ENCODE measurements around the gene E2F2.

E2F2 gene

GRCh38 chr1:23484253-23485001 is 46.6 kb downstream of the E2F2 start:
- H3K4me3 ChIP-seq (ENCODE audit: low read length): peak overlapping the region; percentile 85
- H3K27me3 ChIP-seq (ENCODE audit: insufficient read depth, low read length): no peaks in the 10 kb centered on the region
- peaks cover 27% of the 10 kb centered on the region for H3K4me1 ChIP-seq (ENCODE audit: insufficient read depth, low read length)
- H3K9me3 ChIP-seq (ENCODE audit: low read length): no peaks in the 10 kb centered on the region
- H3K36me3 ChIP-seq (ENCODE audit: insufficient read depth, low read length): no peaks in the 10 kb centered on the region
- H2AFZ ChIP-seq (ENCODE audit: low read depth, low read length): no peak overlapping the region

GRCh38 chr1:23483321-23484252 is 47.4 kb downstream of the E2F2 start, which contains the start of gene ASAP3:
ASAP3 (minus strand) TSS chr1:23484179; CDS start chr1:23484133, 46 bp downstream.
- H3K4me3 ChIP-seq (ENCODE audit: low read length): peak within 1 kb of the TSS; percentile 85
- no peaks in the 10 kb centered on the region for H3K27me3 ChIP-seq (ENCODE audit: insufficient read depth, low read length)
- H3K36me3 ChIP-seq (ENCODE audit: insufficient read depth, low read length): peaks cover 6% of the 10 kb centered on the region
- peaks cover 33% of the 10 kb centered on the region for H3K4me1 ChIP-seq (ENCODE audit: insufficient read depth, low read length)
- no peaks in the 10 kb centered on the region for H3K9me3 ChIP-seq (ENCODE audit: low read length)
- H2AFZ ChIP-seq (ENCODE audit: low read depth, low read length): peak within 1 kb of the TSS; percentile 70

- Histone ChIP-seq H3K4me3 (ENCODE audit: low read length) (no peak overlapping the region), H3K9me3 (ENCODE audit: low read length) (no peaks in the 10 kb centered on the region), H2AFZ (ENCODE audit: low read depth, low read length) (no peak overlapping the region), H3K4me1 (ENCODE audit: insufficient read depth, low read length) (peaks cover 33% of the 10 kb centered on the region), H3K36me3 (ENCODE audit: insufficient read depth, low read length) (peaks cover 11% of the 10 kb centered on the region), H3K27me3 (ENCODE audit: insufficient read depth, low read length) (no peaks in the 10 kb centered on the region)
Measured at GRCh38 chr1:23481904-23482303, 49.1 kb downstream of the E2F2 start.

- Histone ChIP-seq H3K9me3 (ENCODE audit: low read length) (no peaks in the 10 kb centered on the region), H3K4me1 (ENCODE audit: insufficient read depth, low read length) (peaks cover 33% of the 10 kb centered on the region), H2AFZ (ENCODE audit: low read depth, low read length) (no peak overlapping the region), H3K27me3 (ENCODE audit: insufficient read depth, low read length) (no peaks in the 10 kb centered on the region), H3K36me3 (ENCODE audit: insufficient read depth, low read length) (peaks cover 11% of the 10 kb centered on the region), H3K4me3 (ENCODE audit: low read length) (no peak overlapping the region)
Measured at GRCh38 chr1:23481026-23481597, 49.9 kb downstream of the E2F2 start.

GRCh38 chr1:23480187-23481025 is 50.6 kb downstream of the E2F2 start:
- peaks cover 11% of the 10 kb centered on the region for H3K36me3 ChIP-seq (ENCODE audit: insufficient read depth, low read length)
- no peak overlapping the region for H2AFZ ChIP-seq (ENCODE audit: low read depth, low read length)
- no peaks in the 10 kb centered on the region for H3K9me3 ChIP-seq (ENCODE audit: low read length)
- no peaks in the 10 kb centered on the region for H3K27me3 ChIP-seq (ENCODE audit: insufficient read depth, low read length)
- H3K4me1 ChIP-seq (ENCODE audit: insufficient read depth, low read length): peaks cover 33% of the 10 kb centered on the region
- no peak overlapping the region for H3K4me3 ChIP-seq (ENCODE audit: low read length)

- no peaks in the 10 kb centered on the region for H3K27me3 ChIP-seq (ENCODE audit: insufficient read depth, low read length)
- H3K4me1 ChIP-seq (ENCODE audit: insufficient read depth, low read length): peaks cover 33% of the 10 kb centered on the region
- H3K36me3 ChIP-seq (ENCODE audit: insufficient read depth, low read length): peaks cover 11% of the 10 kb centered on the region
- no peak overlapping the region for H2AFZ ChIP-seq (ENCODE audit: low read depth, low read length)
- H3K9me3 ChIP-seq (ENCODE audit: low read length): no peaks in the 10 kb centered on the region
- H3K4me3 ChIP-seq (ENCODE audit: low read length): no peak overlapping the region
Measured at GRCh38 chr1:23479666-23479941, 51.4 kb downstream of the E2F2 start.

- no peaks in the 10 kb centered on the region for H3K9me3 ChIP-seq (ENCODE audit: low read length)
- no peak overlapping the region for H2AFZ ChIP-seq (ENCODE audit: low read depth, low read length)
- no peak overlapping the region for H3K4me3 ChIP-seq (ENCODE audit: low read length)
- no peaks in the 10 kb centered on the region for H3K27me3 ChIP-seq (ENCODE audit: insufficient read depth, low read length)
- H3K36me3 ChIP-seq (ENCODE audit: insufficient read depth, low read length): peaks cover 11% of the 10 kb centered on the region
- H3K4me1 ChIP-seq (ENCODE audit: insufficient read depth, low read length): peaks cover 33% of the 10 kb centered on the region
Measured at GRCh38 chr1:23478896-23479665, 52.0 kb downstream of the E2F2 start.

- peaks cover 27% of the 10 kb centered on the region for H3K4me1 ChIP-seq (ENCODE audit: insufficient read depth, low read length)
- H3K4me3 ChIP-seq (ENCODE audit: low read length): no peak overlapping the region
- H3K36me3 ChIP-seq (ENCODE audit: insufficient read depth, low read length): peaks cover 11% of the 10 kb centered on the region
- no peaks in the 10 kb centered on the region for H3K9me3 ChIP-seq (ENCODE audit: low read length)
- H2AFZ ChIP-seq (ENCODE audit: low read depth, low read length): no peak overlapping the region
- no peaks in the 10 kb centered on the region for H3K27me3 ChIP-seq (ENCODE audit: insufficient read depth, low read length)
Measured at GRCh38 chr1:23477359-23478144, 53.5 kb downstream of the E2F2 start.

GRCh38 chr1:23475641-23476040 is 55.4 kb downstream of the E2F2 start:
- Histone ChIP-seq H3K4me1 (ENCODE audit: insufficient read depth, low read length) (peaks cover 14% of the 10 kb centered on the region), H2AFZ (ENCODE audit: low read depth, low read length) (no peak overlapping the region), H3K36me3 (ENCODE audit: insufficient read depth, low read length) (peaks cover 13% of the 10 kb centered on the region), H3K27me3 (ENCODE audit: insufficient read depth, low read length) (no peaks in the 10 kb centered on the region), H3K9me3 (ENCODE audit: low read length) (no peaks in the 10 kb centered on the region), H3K4me3 (ENCODE audit: low read length) (no peak overlapping the region)

- Histone ChIP-seq H3K9me3 (ENCODE audit: low read length) (no peaks in the 10 kb centered on the region), H3K4me3 (ENCODE audit: low read length) (no peak overlapping the region), H3K4me1 (ENCODE audit: insufficient read depth, low read length) (peaks cover 9% of the 10 kb centered on the region), H3K36me3 (ENCODE audit: insufficient read depth, low read length) (peaks cover 13% of the 10 kb centered on the region), H3K27me3 (ENCODE audit: insufficient read depth, low read length) (no peaks in the 10 kb centered on the region), H2AFZ (ENCODE audit: low read depth, low read length) (no peak overlapping the region)
Measured at GRCh38 chr1:23475134-23475628, 55.9 kb downstream of the E2F2 start.

GRCh38 chr1:23473037-23473800 is 57.8 kb downstream of the E2F2 start:
- Histone ChIP-seq H3K27me3 (ENCODE audit: insufficient read depth, low read length) (no peaks in the 10 kb centered on the region), H3K9me3 (ENCODE audit: low read length) (no peaks in the 10 kb centered on the region), H3K4me1 (ENCODE audit: insufficient read depth, low read length) (no peaks in the 10 kb centered on the region), H3K4me3 (ENCODE audit: low read length) (no peak overlapping the region), H3K36me3 (ENCODE audit: insufficient read depth, low read length) (peaks cover 7% of the 10 kb centered on the region), H2AFZ (ENCODE audit: low read depth, low read length) (no peak overlapping the region)

Measured in neuron (in vitro differentiated cells).